CD4-positive, alpha-beta memory T cell (primary cell): ENCODE measurements around the gene SMC3. TPM values are rescaled to one million over a fixed set of nuclear protein-coding genes. Genes with fewer than 3 reads are reported as not detected.
A peak's percentile ranks its signal among the peaks of the same experiment; 100 is the strongest.

Experiments
- CTCF ChIA-PET: fragments of 350-600 bp; sonication (Branson Sonifier 250); formaldehyde crosslinking; loops from one replicate; lab custom pipeline; 2021; ENCODE audit warnings: inconsistent platforms; ENCODE audit not compliant: partially characterized antibody; lab: Charles Lee
- POLR2A ChIA-PET: fragments of 350-600 bp; sonication (Branson Sonifier 250); formaldehyde crosslinking; loops from one replicate; lab custom pipeline; 2021; ENCODE audit not compliant: partially characterized antibody; lab: Charles Lee
- DNase-seq, 5 donors: peaks; one replicate each; pipeline versions ENCODE4 v3.0.0 to v3.0.0-alpha.2; 2020 to 2022; ENCODE audit warnings: mixed read lengths in 1 of 5
- H3K27ac ChIP-seq: one replicate; pipeline ENCODE4 v1.7.0; 2013; ENCODE audit warnings: low read depth, low read length
- H3K27me3 ChIP-seq: 2 replicates; pipeline ENCODE4 v1.7.0; 2013; ENCODE audit warnings: mild to moderate bottlenecking, low read length, moderate library complexity; ENCODE audit not compliant: insufficient read depth
- H3K36me3 ChIP-seq: 2 replicates; pipeline ENCODE4 v1.7.0; 2013; ENCODE audit warnings: mild to moderate bottlenecking, low read length, moderate library complexity; ENCODE audit not compliant: insufficient read depth
- H3K4me1 ChIP-seq: 2 replicates; pipeline ENCODE4 v1.7.0; 2013; ENCODE audit warnings: mild to moderate bottlenecking, low read length, moderate library complexity; ENCODE audit not compliant: insufficient read depth
- H3K4me3 ChIP-seq, 2 donors: one replicate each; pipeline ENCODE4 v1.7.0; 2013; ENCODE audit warnings: low read length in 2 of 2, mild to moderate bottlenecking in 1 of 2
- H3K9me3 ChIP-seq, 2 donors: one replicate each; pipeline ENCODE4 v1.7.0; 2013; ENCODE audit warnings: low read length in 2 of 2, control low read depth in 1 of 2; ENCODE audit not compliant: control insufficient read depth in 1 of 2
- H3K27ac Mint-ChIP-seq, 7 donors: one replicate each; pipeline ENCODE4 v1.8.0; 2020 to 2021; ENCODE audit warnings: mixed read lengths in 7 of 7, mild to moderate bottlenecking in 6 of 7, inconsistent platforms in 3 of 7, moderate library complexity in 3 of 7
- H3K27me3 Mint-ChIP-seq, 2 donors: one replicate each; pipeline ENCODE4 v1.8.0; 2020 to 2021; ENCODE audit warnings: mixed read lengths in 2 of 2
- H3K36me3 Mint-ChIP-seq, 2 donors: one replicate each; pipeline ENCODE4 v1.8.0; 2020 to 2021; ENCODE audit warnings: mixed read lengths in 2 of 2, inconsistent platforms in 1 of 2, mild to moderate bottlenecking in 1 of 2
- H3K4me1 Mint-ChIP-seq, 4 donors: one replicate each; pipeline ENCODE4 v1.8.0; 2020 to 2021; ENCODE audit warnings: mixed read lengths in 4 of 4, mild to moderate bottlenecking in 1 of 4
- H3K4me3 Mint-ChIP-seq, 8 donors: one replicate each; pipeline ENCODE4 v1.8.0; 2020 to 2021; ENCODE audit warnings: mixed read lengths in 8 of 8, mild to moderate bottlenecking in 7 of 8, moderate library complexity in 6 of 8, inconsistent platforms in 3 of 8
- H3K9me3 Mint-ChIP-seq, 8 donors: one replicate each; pipeline ENCODE4 v1.8.0; 2020 to 2021; ENCODE audit warnings: mixed read lengths in 8 of 8, mild to moderate bottlenecking in 5 of 8, inconsistent platforms in 3 of 8, moderate library complexity in 1 of 8
- intact Hi-C: fragments of 100-400 bp; cut with micrococcal nuclease; formaldehyde crosslinking; loops from one replicate; pipeline ENCODE4 v1.15.1; 2023
- polyA plus RNA-seq, 2 donors: library from polyadenylated mRNA; unstranded; fragments of 300-500 nt; fragmentation: Illumina TruSeq; gene quantifications; one replicate each; pipeline ENCODE4 v1.2.3, GENCODE V29; 2021
- total RNA-seq, 2 experiments: library from RNA; stranded (reverse); gene quantifications; one replicate each; pipeline ENCODE4 v1.2.3, GENCODE V29; 2021

SMC3 gene
- total and polyA plus RNA-seq, 4 experiments from 2014 or later: 43.8 to 96.1 (median 56.4) TPM

- Histone ChIP-seq H3K4me3 (no peak overlapping the region), H3K9me3 (no peaks in the 10 kb centered on the region), H3K27ac (no peak overlapping the region), H3K27me3 (no peaks in the 10 kb centered on the region), H3K36me3 (no peaks in the 10 kb centered on the region), H3K4me1 (peaks cover 6% of the 10 kb centered on the region)
- no peak for DNase-seq
- POLR2A ChIA-PET: no interaction called here
- Mint-ChIP-seq H3K27ac (no peak overlapping the region), H3K27me3 (peaks cover 6 to 13% of the 10 kb centered on the region in 2 donors), H3K9me3 (no peaks in the 10 kb centered on the region), H3K4me1 (peaks cover 3 to 12% (median 8%) of the 10 kb centered on the region in 4 donors), H3K36me3 (peaks cover 0 to 9% of the 10 kb centered on the region in 2 donors), H3K4me3 (no peak overlapping the region)
- intact Hi-C loops: loop anchor here (10.0 kb wide), 1 partner anchor 638 kb away; the partner anchor contains the start of gene XPNPEP1
- CTCF ChIA-PET: interaction anchor here (1.2 to 4.6 kb wide), 3 partner anchors 14 to 256 kb away, joined by 3 to 15 read pairs (median 7); no protein-coding TSS in a partner anchor
Measured at GRCh38 chr10:110563132-110563531, 4.4 kb upstream of the SMC3 start.

GRCh38 chr10:110566472-110567200 is 859 bp upstream of the SMC3 start:
- Histone ChIP-seq H3K27ac (peak overlapping the region; percentile 90), H3K4me1 (peaks cover 38% of the 10 kb centered on the region), H3K27me3 (no peaks in the 10 kb centered on the region), H3K36me3 (no peaks in the 10 kb centered on the region), H3K4me3 (peak overlapping the region; percentile 72 to 93), H3K9me3 (no peaks in the 10 kb centered on the region)
- peak overlapping the region; percentile 95 to 99 (median 98) for H3K27ac Mint-ChIP-seq
- POLR2A ChIA-PET: interaction anchor here (0.8 to 3.9 kb wide), 11 partner anchors 8 to 358 kb away, joined by 3 to 30 read pairs (median 5); partner anchors contain the start of genes BBIP1, SHOC2 and SMNDC1
- H3K9me3 Mint-ChIP-seq: no peaks in the 10 kb centered on the region
- peaks cover 4 to 26% of the 10 kb centered on the region in 2 donors for H3K36me3 Mint-ChIP-seq
- intact Hi-C loops: loop anchor here (1.0 to 10.0 kb wide), 7 partner anchors 9 to 642 kb away; partner anchors contain the start of genes DUSP5, MXI1 and XPNPEP1
- CTCF ChIA-PET: interaction anchor here (1.1 to 2.3 kb wide), 5 partner anchors 9 to 262 kb away, joined by 3 to 5 read pairs (median 5); partner anchors contain the start of gene SMNDC1
- peaks cover 4 to 13% of the 10 kb centered on the region in 2 donors for H3K27me3 Mint-ChIP-seq
- no peak for DNase-seq
- H3K4me1 Mint-ChIP-seq: peaks cover 21 to 45% (median 31%) of the 10 kb centered on the region in 4 donors
- peak overlapping the region; percentile 91 to 97 (median 96) for H3K4me3 Mint-ChIP-seq

GRCh38 chr10:110568055-110568735 is 700 bp downstream of the SMC3 start:
- peak in 4 of 5 donors; percentile 51 to 68 (median 58) for DNase-seq
- H3K4me3 ChIP-seq: peak overlapping the region; percentile 72 to 93
- H3K9me3 ChIP-seq: no peaks in the 10 kb centered on the region
- H3K27ac ChIP-seq: peak overlapping the region; percentile 90
- Mint-ChIP-seq H3K36me3 (peaks cover 4 to 29% of the 10 kb centered on the region in 2 donors), H3K9me3 (no peaks in the 10 kb centered on the region), H3K27me3 (peaks cover 1 to 11% of the 10 kb centered on the region in 2 donors), H3K4me1 (peaks cover 32 to 58% (median 42%) of the 10 kb centered on the region in 4 donors), H3K4me3 (peak overlapping the region; percentile 91 to 97 (median 96)), H3K27ac (peak overlapping the region; percentile 93 to 98 (median 97))
- H3K27me3 ChIP-seq: no peaks in the 10 kb centered on the region
- intact Hi-C loops: loop anchor here (5.0 to 10.0 kb wide), 2 partner anchors 361 to 643 kb away; partner anchors contain the start of genes MXI1 and XPNPEP1
- H3K4me1 ChIP-seq: peaks cover 50% of the 10 kb centered on the region
- H3K36me3 ChIP-seq: no peaks in the 10 kb centered on the region
- POLR2A ChIA-PET: interaction anchor here (0.7 to 3.9 kb wide), 8 partner anchors 10 to 1808 kb away, joined by 3 to 30 read pairs (median 5); partner anchors contain the start of gene SMNDC1
- CTCF ChIA-PET: interaction anchor here (1.4 kb wide), 1 partner anchor 32 kb away, joined by 4 read pairs; no protein-coding TSS in a partner anchor

- Histone ChIP-seq H3K9me3 (no peaks in the 10 kb centered on the region), H3K27me3 (no peaks in the 10 kb centered on the region), H3K4me1 (peaks cover 58% of the 10 kb centered on the region), H3K36me3 (no peaks in the 10 kb centered on the region), H3K4me3 (no peak overlapping the region), H3K27ac (no peak overlapping the region)
- DNase-seq: no peak
- Mint-ChIP-seq H3K36me3 (peaks cover 4 to 29% of the 10 kb centered on the region in 2 donors), H3K4me1 (peaks cover 33 to 63% (median 44%) of the 10 kb centered on the region in 4 donors), H3K9me3 (no peaks in the 10 kb centered on the region), H3K4me3 (peak overlapping the region; percentile 91 to 97 (median 96)), H3K27ac (peak overlapping the region; percentile 47 to 97 (median 83)), H3K27me3 (peaks cover 0 to 8% of the 10 kb centered on the region in 2 donors)
- intact Hi-C loops: loop anchor here (5.0 to 10.0 kb wide), 2 partner anchors 362 to 644 kb away; partner anchors contain the start of genes MXI1 and XPNPEP1
- POLR2A ChIA-PET: interaction anchor here (0.7 to 2.5 kb wide), 3 partner anchors 67 to 358 kb away, joined by 3 to 8 read pairs (median 3); no protein-coding TSS in a partner anchor
- CTCF ChIA-PET: interaction anchor here (0.6 to 0.9 kb wide), 2 partner anchors 273 to 532 kb away, joined by 3 read pairs; no protein-coding TSS in a partner anchor
Measured at GRCh38 chr10:110569122-110569521, 1.6 kb downstream of the SMC3 start.

GRCh38 chr10:110569736-110570135 is 2.2 kb downstream of the SMC3 start:
- H3K9me3 ChIP-seq: no peaks in the 10 kb centered on the region
- H3K27me3 Mint-ChIP-seq: peaks cover 0 to 1% of the 10 kb centered on the region in 2 donors
- no peaks in the 10 kb centered on the region for H3K36me3 ChIP-seq
- no peak overlapping the region for H3K27ac ChIP-seq
- no peak overlapping the region for H3K4me3 ChIP-seq
- H3K4me1 ChIP-seq: peaks cover 64% of the 10 kb centered on the region
- H3K27ac Mint-ChIP-seq: peak overlapping the region in 6 of 7 donors; percentile 9 to 97 (median 48)
- ChIA-PET POLR2A (interaction anchor here (0.7 to 1.0 kb wide), 3 partner anchors 36 to 71 kb away, joined by 3 to 5 read pairs (median 3); no protein-coding TSS in a partner anchor), CTCF (interaction anchor here (0.9 kb wide), 1 partner anchor 273 kb away, joined by 3 read pairs; no protein-coding TSS in a partner anchor)
- no peaks in the 10 kb centered on the region for H3K9me3 Mint-ChIP-seq
- peaks cover 39 to 69% (median 50%) of the 10 kb centered on the region in 4 donors for H3K4me1 Mint-ChIP-seq
- DNase-seq: no peak
- intact Hi-C loops: loop anchor here (5.0 to 10.0 kb wide), 2 partner anchors 362 to 645 kb away; partner anchors contain the start of genes MXI1 and XPNPEP1
- no peaks in the 10 kb centered on the region for H3K27me3 ChIP-seq
- peaks cover 4 to 36% of the 10 kb centered on the region in 2 donors for H3K36me3 Mint-ChIP-seq
- peak overlapping the region; percentile 91 to 97 (median 96) for H3K4me3 Mint-ChIP-seq

- ChIA-PET POLR2A (interaction anchor here (0.8 to 1.1 kb wide), 2 partner anchors 266 to 306 kb away, joined by 3 read pairs; partner anchors contain the start of gene SMNDC1), CTCF (interaction anchor here (0.6 to 1.5 kb wide), 4 partner anchors 10 to 745 kb away, joined by 3 to 5 read pairs (median 4); no protein-coding TSS in a partner anchor)
- Mint-ChIP-seq H3K36me3 (peaks cover 7 to 46% of the 10 kb centered on the region in 2 donors), H3K27me3 (no peaks in the 10 kb centered on the region), H3K9me3 (no peaks in the 10 kb centered on the region), H3K4me3 (peak overlapping the region in 4 of 8 donors; percentile 3 to 72 (median 48)), H3K4me1 (peaks cover 46 to 81% (median 57%) of the 10 kb centered on the region in 4 donors), H3K27ac (peak overlapping the region in 1 of 7 donors; percentile 3)
- Histone ChIP-seq H3K4me1 (peaks cover 69% of the 10 kb centered on the region), H3K9me3 (no peaks in the 10 kb centered on the region), H3K4me3 (no peak overlapping the region), H3K27ac (no peak overlapping the region), H3K36me3 (peaks cover 4% of the 10 kb centered on the region), H3K27me3 (no peaks in the 10 kb centered on the region)
- intact Hi-C loops: no loop called here
- no peak for DNase-seq
Measured at GRCh38 chr10:110571093-110571743, 3.7 kb downstream of the SMC3 start.
